ENCODE results near the gene GPR137C.
"Not testable (repeated sequence)": the region's sequence is repeated elsewhere in the genome, so short reads cannot be mapped to it uniquely, and the experiment has no call there.

Gene GPR137C

GRCh38 chr14:52568454-52568853 lies 15.8 kb downstream of the GPR137C start:
- DNase-seq (ENCODE audit: low read depth): not testable (repeated sequence)

- no peak for DNase-seq (ENCODE audit: low read depth)
These were observed 23.2 kb downstream of the GPR137C start for GRCh38 chr14:52575858-52576257.

- DNase-seq (ENCODE audit: low read depth): no peak
These were observed 30.9 kb downstream of the GPR137C start for GRCh38 chr14:52583544-52583943.

DNA sequence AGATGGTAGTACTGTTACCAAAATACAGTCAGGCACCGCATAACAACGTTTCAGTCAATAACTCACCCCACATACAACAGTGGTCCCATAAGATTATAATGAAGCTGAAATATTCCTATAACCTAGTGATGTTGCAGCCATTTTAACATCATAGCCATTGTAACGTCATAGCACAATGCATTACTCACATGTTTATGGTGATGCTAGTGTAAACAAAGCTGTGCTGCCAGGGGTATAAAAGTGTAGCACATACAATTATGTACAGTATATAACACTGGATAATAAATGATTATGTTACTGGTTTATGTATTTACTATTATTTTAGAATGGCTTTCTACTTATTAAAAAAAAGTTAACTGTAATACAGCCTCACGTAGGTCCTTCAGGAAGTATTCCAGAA lies 37.0 kb downstream of the GPR137C start:
- DNase-seq (ENCODE audit: low read depth): no peak

DNA sequence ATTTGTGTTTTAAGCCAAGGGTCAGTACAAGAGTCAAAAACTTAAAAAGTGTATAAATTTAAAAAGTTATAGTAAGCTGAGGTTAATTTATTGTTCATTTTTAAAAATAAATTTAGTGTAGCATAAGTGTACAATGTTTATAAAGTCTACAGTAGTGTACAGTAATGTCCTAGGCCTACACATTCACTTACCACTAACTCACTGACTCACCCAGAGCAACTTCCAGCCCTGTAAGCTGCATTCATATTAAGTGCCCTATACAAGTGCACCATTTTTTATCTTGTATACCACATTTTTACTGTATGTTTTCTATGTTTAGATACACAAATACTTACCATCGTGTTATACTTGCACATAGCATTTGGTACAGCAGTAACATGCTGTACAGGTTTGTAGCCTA lies 37.7 kb downstream of the GPR137C start:
- DNase-seq (ENCODE audit: low read depth): no peak

- DNase-seq (ENCODE audit: low read depth): no peak
These were observed 43.7 kb downstream of the GPR137C start for GRCh38 chr14:52596320-52596719.

- DNase-seq (ENCODE audit: low read depth): no peak
These were observed 44.2 kb downstream of the GPR137C start for GRCh38 chr14:52596861-52597260.

- no peak for DNase-seq (ENCODE audit: low read depth)
These were observed 45.9 kb downstream of the GPR137C start for GRCh38 chr14:52598568-52598967.

DNA sequence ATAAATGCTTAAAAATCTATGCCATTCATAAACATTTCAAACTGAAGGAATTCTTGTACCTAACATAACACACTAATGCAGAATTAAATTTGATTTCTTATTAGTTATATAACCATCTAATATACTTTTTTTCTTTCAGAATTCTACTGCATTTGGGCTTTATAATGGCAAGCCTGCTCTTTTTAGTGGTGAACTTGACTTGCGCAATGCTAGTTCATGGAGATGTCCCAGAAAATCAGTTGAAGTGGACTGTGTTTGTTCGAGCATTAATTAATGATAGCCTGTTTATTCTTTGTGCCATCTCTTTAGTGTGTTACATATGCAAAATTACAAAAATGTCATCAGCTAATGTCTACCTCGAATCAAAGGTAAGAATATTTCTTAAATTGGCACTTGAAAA lies 47.3 kb downstream of the GPR137C start:
- no peak for DNase-seq (ENCODE audit: low read depth)

DNA sequence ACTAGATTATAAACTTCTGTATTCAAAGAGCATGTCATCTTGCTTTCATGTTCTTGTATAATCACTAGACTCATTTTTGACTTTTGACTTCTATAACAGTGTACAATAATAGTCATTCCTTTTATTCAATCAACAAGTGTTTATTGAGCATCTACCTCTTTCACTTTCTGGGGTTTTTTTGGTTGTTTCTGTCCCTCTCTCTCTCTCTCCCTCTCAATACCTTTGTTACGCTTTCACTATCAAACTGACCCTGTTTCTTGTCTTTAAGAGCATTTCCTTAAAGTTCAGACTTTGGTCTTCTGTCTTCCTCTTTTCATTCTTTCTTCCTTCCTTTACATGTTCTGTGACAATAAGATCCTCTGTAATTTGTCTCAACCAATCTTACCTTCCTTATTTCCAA lies 49.5 kb downstream of the GPR137C start:
- DNase-seq (ENCODE audit: low read depth): no peak

GRCh38 chr14:52607061-52607460 lies 54.4 kb downstream of the GPR137C start:
- no peak for DNase-seq (ENCODE audit: low read depth)

DNA sequence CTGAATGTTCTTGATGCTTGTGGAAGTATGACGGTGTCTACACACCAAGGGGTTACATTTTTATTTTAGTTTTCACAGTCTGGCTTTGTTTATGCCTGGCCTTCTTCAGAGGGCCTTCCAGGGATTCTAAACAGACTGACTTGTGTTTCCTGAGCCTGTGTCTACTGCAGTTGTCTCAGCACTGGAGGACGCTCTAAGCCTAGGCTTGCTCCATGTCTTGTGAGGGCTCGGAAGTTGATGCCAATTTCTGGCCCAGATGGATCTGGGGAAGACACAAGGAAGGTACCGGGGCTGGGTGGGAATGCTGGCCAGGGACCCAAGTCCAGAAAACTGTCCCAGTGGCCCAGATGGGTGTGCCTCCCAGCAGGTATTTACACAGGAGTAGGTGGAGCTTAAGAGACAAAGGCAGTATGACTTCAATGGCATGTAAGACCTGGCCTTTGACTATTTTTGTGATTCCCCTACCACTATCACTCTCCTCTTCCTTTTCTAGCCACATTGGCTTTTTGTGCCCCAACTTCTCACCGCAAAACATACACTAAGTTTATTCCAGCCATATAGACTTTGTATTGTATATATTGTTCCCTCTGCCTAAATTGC lies 56.9 kb downstream of the GPR137C start:
- DNase-seq (ENCODE audit: low read depth): no peak

DNA sequence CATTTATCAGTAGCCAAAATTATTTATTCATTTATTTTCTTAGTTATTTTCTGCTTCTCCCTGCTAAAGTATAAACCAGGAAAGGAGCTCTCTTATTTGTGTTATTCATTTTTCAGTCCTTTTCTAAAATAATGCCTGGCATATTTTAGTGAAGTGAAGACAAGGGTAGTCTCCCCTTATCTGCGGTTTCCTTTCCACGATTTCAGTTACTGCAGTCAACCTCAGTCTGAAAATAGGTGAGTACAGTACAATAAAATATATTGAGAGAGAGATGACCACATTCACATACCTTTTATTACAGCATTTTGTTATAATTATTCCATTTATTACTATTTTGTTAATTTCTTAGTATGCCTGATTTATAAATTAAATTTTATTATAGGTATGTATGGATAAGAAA lies 57.6 kb downstream of the GPR137C start:
- DNase-seq (ENCODE audit: low read depth): no peak

GRCh38 chr14:52618602-52619001 lies 66.0 kb downstream of the GPR137C start:
- no peak for DNase-seq (ENCODE audit: low read depth)

DNA sequence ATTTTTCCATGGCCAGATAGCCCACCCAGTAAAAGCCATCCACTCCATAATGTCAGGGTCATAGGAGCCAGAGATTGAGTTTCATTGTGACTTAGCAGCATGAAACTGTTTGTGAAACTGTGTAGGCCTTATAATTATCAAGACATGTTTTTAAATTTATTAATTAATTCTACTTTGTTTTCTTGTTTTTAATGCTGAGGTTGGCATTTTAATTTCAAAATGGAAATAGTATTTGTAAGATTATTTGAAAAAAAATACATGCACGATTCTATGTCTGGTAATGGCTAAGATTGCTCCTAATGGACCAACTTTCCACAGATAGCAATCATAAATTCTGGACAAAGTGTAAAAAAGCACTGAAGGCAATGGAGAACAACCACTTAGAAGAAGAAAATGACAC lies 67.1 kb downstream of the GPR137C start:
- DNase-seq (ENCODE audit: low read depth): no peak

GRCh38 chr14:52640137-52640536 lies 87.5 kb downstream of the GPR137C start:
- DNase-seq (ENCODE audit: low read depth): no peak

DNA sequence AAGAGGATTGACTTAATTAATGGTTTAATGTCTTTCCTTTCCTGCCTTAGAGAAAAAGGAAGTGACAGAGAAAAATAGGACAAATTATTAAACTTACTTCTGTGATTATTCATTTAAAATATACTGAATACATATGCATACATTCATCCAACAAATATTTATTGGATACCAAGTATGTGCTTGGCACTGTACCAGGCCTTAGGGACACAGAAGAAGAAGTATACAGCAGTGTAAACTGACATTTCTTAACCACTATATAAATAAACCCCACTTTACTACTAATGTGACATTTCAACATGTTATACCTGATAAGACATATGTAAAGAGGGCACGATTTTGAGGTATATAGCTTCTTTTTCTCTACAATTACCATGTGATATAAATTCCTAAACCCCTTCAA lies 89.1 kb downstream of the GPR137C start:
- no peak for DNase-seq (ENCODE audit: low read depth)

DNA sequence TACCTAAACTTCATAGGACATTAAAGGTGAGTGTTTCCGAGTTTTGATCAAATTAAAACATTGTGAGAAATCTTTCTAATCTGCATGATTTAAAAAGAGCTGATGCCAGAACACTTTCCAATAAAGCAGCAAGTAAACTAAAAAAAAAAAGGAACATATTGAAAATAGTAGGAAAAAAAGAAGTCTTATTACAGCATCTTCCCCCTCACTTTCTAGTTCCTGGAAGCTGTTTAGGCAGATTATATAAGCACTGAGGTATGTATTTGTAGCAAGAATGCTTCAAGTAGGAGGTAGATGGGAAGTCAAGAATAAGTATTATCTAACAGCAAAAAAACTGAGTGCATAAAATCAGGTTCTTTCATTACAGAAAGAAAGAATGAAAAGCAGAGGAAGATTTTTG lies 96.9 kb downstream of the GPR137C start:
- no peak for DNase-seq (ENCODE audit: low read depth)

- no peak for DNase-seq (ENCODE audit: low read depth)
These were observed 98.1 kb downstream of the GPR137C start for GRCh38 chr14:52650774-52651173.

GRCh38 chr14:52656905-52657304 lies 104.3 kb downstream of the GPR137C start:
- no peak for DNase-seq (ENCODE audit: low read depth)

GRCh38 chr14:52660325-52660724 lies 107.7 kb downstream of the GPR137C start:
- no peak for DNase-seq (ENCODE audit: low read depth)

- no peak for DNase-seq (ENCODE audit: low read depth)
These were observed 108.2 kb downstream of the GPR137C start for GRCh38 chr14:52660832-52661231.

DNA sequence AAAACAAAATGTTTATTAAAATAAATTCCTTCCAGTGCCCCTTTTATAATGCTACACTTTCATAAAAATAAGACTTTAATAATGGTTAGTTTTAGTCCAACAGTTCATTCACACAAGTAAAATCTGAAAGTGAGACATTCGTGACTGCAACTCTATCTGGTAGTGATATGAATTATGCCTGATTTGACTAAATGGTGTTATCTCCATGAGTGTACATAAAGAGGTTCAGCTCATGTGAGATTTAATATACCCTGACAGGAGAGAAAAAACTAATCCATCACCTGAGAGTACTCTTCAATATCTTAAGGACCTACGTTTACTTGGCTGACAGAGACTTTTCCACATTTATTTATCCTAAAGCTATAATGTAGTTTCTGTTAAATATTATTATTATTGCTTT lies 108.7 kb downstream of the GPR137C start:
- no peak for DNase-seq (ENCODE audit: low read depth)

DNA sequence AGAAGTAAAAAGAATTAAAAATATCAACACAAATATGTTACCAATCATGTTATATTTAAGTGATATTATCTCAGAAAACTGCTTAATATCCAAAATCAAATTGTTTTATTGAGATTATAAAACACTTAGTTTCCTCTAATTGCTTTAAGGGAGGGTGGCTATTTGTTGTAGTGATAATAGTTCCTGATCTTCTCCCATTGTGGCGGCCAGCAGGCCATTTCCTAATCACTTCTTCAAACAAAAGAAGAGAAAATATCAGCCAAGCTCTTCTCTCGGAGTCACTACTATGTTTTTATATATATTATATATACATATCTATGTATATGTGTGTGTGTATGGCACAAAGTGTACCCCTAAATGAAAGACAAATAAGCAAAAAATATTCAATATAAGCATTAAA lies 111.2 kb downstream of the GPR137C start:
- no peak for DNase-seq (ENCODE audit: low read depth)

DNA sequence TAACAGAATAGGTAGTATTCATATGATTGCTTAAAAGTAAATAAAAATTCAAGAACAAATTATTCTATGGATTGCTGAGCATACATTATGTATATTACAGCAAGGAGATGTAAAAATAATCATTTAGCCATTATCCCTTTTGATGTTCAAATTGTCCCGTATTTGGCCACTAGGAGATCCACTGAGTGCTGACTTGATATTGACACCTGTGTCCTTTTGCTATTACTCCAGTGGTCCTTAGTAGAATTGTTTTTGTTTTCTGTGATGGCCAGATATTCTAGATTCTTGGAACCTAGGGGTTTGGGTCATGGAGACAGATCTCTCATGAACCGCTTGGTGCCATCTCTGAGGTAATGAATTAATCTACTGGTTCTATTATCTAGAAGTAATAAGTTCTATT lies 126.0 kb downstream of the GPR137C start:
- no peak for DNase-seq (ENCODE audit: low read depth)

Data from T-helper 22 cell (primary cell).